Activated T-cell treated with anti-CD3 and anti-CD28 coated beads for 4 hours (primary cell): ENCODE data around the gene POLR3E.
"Not testable (repeated sequence)": the region's sequence is repeated elsewhere in the genome, so short reads cannot be mapped to it uniquely, and the experiment has no call there.

Experiments
- DNase-seq: peaks from one replicate; pipeline ENCODE4 v3.0.0-alpha.2; 2020

Gene POLR3E

DNA sequence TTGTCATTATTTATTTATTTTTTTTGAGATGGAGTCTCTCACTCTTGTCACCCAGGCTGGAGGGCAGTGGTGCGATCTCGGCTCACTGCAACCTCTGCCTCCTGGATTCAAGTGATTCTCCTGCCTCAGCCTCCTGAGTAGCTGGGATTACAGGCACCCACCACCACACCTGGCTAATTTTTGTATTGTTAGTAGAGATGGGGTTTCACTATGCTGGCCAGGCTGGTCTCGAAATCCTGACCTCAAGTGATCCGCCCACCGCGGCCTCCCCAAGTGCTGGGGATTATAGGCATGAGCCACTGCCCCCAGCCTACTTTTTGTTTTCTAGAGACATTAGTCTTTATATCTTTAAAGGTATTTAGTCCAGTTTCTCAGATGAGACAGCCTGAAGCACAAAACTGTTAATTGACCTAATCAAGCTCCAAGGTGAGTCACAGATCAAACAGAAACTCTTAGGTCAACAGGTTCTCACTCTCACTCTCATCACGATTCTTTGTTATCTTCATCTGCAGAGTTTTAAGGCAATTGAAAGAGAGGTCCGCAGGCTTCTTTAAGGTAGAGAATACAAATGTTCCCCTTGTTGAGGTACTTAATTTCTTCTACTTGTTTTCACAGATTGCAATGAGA is 71.1 kb downstream of the POLR3E start:
- DNase-seq, result not testable (repeated sequence)

DNA sequence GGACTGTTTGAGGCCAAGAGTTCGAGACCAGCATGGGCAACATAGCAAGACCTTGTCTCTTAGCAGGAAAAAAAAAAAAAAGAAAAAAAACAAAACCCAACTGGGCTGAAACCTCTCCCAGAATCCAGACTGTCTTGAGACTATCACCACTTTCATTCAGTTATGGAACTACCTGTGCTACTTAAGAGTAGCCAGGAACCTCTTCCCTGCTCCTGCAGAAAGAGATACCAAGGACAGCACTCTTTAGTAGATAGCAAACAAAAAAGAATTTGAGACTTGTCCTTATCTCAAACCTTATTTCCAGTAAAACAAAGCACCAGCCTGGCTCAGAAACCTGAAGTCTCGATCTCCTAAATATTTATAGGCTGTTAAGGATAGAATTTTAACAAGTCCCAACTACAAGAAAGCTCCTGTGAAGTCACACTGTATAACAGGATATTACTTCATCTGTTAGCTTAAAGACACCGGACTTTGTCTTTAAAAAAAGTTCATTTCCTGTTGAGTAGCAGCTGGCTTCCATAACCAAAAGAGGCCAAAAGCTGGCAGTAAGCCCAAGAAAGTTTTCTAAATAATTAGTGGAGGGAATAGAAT is 72.1 kb downstream of the POLR3E start:
- no peak for DNase-seq

DNA sequence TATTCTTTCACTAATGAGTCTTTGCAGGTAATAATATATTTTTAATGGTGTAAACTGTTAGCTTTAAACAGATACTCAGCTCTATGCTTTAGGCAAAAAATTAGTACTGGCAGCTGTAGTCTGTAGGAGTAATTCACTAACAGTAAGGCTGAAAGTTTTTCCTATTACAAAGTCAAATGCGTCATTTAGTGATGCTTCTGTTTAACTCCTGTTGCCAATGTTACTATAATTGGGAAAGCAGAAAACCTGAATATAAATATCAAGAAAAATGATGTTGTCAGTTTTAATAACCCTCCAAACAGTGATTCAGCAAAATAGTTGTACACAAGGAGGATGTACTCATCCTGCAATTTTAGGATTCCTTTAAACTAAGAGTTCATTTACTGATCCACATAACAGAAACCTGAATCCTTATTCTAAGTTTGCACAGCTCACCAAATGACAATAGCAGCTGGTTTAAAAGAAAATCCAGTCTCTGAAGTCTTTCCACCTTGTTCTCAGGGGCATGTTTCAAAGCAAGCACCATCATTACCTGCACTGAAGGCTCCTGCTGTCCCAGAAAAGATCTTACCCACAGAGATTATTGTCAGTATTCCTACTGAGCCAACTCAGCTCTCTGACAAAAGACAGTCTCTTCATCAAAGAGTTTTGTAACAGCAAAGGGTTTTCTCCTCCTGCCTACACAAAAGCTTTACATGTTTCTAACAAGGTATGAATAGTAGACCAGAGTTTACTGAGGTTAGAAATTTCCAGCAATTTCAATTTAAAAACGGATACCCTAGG is 73.0 kb downstream of the POLR3E start:
- DNase-seq, result no peak

DNA sequence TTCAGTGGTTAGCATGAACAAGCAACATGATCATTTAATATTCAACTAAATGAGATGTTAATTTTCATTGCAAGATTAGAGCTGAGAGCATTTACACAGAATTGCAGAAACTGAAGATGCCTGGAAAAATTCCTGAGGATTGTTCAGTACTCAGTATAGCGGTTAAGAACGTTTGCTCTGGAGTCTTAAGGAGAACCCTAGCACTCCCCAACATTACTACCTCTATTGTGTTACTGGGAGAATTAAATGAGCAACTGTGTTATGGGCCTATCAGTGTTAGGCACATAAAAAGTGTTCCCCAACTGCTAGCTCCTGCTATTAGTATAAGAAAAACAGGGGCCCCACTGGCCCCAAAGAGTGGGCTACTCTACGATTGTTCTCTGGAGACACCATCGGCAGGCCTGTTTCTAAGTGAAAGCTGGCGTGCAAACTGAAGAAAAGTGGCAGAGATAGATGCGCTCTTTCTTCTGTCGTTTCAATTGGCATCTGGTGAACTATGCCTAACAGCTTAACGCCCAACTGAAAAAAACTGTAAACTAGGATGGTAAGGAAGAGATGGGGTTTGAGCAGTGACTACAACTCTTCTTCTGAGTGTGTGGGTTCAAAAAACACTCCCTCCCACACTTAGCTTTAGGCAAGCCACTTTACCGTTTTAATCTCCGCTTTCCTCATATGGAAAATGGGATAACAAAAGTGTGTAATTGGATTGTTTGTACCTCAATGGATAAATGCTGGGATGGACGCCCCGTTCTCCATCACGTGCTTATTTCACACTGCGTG is 75.9 kb downstream of the POLR3E start:
- no peak for DNase-seq

DNA sequence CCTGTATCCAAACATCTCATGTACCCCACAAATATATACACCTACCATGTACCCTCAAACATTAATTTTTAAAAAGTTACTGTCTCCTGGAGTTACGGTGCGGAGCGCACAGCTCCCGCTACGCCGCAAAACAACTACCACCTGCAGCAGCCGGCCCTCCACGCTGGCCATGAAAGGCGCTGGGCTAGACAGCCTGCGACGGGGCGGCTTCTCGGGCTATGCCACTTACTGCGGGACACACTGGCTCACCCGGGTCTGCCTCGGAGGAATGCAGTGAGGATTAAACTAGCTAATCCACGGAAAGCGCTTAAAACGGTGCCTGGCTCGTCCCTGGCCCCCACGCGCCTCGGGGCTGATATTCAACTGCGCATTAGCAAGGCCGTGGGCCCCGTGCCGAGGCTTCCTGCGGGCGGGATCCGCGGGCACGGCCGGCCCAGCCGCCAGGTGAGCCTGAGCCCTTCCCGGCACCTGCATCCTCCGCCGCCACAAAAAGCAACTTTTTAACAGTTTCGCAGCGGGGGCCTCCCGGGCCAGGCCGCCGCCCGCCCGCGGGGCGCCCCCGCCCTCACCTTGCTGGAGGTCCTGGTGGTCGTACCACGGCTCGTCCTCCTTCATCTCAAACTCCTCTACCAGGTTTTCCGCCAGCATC is 76.6 kb downstream of the POLR3E start:
- DNase-seq, result no peak

DNA sequence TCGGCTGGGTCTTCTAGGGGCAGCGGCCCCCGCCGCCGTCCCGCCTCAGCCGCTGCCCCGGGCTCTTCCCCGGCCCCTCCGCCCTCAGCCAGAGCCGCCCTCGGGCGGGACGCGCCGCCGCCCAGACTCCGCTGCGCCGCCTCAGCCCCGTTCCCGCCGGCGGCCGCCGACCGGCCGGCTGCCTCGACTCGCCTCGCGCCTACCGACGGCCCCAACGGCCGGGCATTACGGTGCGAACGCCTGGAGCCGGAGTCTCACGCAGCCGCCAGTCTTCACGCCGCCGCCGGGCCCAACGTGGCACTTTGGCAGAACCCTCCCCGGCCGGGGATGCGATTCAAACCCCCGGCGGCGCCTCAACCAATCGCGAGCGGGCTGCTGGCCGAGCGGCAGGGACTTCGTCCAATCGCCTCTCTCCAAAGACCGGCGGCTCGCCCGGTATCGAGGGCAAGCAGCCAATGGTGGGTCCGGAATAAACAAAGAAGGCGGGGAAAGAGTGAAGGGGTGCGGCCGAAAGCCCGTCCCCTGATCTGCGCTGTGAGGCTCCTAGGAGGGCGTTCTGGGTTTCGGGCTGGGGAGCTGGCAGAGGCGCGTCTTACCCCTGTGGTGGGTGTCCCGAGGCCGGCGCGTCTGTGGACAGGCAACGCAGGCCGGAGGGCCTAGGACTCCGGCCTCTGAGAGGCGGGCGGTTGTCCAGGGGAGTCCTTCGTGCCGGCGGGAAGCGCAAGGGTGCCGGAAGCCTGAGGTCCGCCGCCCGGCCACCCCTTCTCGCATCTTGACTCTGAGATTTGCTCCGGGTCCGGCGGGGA is 77.3 kb downstream of the POLR3E start, which contains the start of gene CDR2:
Gene CDR2 (minus strand): TSS at position 309 of the 806 bp plus-strand sequence. CDS start 310 bp downstream, outside the sequence.
- DNase-seq, result peak; percentile 96

DNA sequence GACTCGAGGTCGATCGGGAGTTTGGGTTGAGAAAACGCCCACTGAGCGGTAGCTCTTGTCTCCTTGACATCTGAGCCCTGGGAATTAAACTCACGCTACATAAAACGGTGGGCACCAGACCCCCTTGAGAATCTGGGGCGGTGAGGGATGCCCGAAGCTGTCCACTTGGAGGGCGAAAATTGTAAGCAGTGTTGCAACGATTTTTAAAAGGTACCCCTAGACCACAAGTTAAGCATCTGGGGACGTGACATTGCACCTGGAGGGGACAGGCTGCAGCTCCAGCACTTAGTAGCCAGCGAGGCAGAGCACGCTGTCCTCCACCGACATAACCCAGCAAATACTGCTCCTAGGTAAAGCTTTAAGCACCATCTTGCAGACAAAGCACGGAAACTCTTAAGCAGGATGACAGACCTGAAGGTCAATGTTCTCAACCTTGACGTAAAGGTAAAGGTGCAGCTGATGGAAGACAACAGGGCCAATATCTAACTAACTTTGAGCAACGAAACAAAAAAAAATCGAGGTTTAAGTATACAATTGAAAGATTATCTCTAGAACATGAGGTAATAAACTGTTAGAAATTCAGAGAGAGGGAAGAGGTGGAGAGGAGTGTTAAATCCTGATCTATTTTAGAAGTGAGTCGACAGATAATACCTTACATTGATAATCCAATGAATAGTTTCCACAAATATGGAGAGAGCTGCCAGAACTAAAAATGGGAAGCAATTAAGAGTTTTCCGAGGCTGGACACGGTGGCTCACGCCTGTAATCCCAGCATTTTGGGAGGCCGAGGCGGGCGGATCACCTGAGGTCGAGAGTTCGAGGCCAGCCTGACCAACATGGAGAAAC is 78.1 kb downstream of the POLR3E start:
- DNase-seq, result no peak

DNA sequence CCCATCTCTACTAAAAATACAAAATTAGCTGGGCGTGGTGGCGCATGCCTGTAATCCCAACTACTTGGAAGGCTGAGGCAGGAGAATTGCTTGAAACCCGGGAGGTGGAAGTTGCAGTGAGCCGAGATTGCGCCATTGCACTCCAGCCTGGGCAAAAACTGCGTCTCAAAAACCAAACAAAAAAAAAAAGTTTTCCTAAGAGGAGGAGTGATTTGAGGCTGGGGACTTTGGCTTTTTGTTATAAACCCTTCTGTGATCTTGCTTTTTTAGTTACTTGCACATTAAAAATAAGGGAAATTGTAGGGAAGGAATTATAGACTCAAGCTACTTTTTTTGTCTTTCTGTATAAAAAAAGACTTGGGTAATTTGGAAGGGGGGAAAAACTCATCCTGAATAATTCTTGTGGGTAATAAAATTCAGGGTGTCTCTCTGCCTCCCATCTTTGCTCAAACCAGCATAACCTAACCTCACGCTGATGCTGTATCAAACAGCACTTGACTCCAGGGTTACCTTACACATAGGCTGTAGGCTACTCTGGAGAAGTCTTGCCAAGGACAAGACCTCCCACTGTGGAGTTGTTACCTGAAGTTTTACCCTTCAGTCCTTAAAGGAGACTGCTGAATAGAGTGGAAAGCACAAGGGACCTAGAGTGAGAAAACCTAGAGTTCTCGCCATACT is 78.9 kb downstream of the POLR3E start:
- DNase-seq, result no peak

DNA sequence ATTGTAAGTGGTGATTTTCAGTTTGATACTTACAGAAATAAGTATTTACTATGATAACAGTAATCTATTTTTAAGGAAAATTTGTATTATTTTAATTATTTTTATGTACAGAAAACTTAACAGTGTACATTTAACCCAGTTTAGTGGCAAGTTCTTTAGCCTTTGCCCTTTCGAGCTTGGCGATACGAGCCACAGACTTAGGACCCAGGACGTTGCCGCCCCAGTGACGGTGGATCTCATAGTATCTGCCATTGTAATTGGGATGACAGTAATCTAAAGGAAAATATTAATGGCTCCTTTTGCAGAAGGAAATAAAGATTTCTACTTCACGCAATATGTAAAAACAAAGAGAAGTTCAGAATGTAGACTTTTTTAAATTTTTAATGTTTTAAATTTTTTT is 82.4 kb downstream of the POLR3E start:
- DNase-seq, result no peak

DNA sequence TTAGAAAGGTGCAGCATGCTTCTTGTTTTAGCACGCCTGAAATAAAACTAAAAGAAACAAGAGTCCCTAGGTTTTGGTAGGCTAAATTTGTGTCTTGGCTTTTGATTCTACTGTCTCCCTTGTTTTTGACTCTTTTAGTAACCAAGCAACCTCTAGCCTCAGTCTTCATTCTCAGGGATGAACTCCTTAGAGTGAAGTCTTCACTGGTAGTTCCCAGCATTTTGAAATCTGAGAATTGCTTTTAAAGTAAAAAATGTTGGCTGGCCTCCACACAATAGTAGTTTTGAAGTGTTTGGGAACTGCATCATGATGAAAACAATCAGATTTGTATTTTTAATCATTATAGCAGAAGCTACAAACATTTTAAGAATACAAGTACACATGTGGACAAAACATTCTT is 83.3 kb downstream of the POLR3E start:
- DNase-seq, result no peak

DNA sequence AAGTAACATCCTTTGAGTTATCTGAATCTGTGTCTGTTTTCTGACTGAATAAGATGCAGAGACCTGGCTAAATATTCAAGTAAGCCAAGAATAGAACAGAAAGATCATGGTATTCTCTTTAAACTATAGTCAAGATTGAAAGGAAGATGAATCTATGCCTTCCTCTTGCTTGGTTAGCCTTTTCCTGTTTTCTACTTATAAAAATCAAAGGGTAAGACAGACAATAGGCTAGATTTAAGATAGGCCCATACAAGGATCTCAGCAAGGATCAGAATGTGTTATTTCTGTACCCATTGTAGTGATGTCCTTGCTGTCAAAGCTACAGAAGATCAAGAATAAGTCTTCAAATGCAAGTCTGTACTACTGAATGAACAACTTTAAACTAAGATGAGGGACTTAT is 84.2 kb downstream of the POLR3E start:
- no peak for DNase-seq

DNA sequence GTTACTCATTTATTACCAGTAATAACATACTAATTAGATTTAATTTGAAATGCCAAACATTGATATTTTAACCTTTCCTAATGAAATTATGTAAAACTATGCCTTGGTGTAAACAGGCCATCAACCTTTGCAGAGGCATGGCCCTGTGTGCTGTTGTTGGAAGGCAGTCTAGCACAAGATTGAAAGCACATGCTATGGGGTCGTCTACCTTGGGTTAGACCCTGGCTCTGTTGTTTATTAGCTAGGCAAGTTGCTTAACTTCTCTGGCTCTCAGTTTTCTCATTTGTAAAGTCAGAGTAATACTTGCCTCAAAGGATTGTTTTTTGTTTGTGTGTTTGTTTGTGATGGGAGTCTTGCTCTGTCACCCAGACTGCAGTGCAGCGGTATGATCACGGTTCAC is 86.6 kb downstream of the POLR3E start:
- no peak for DNase-seq
